Aorta (tissue), 5 donors: ENCODE measurements around the gene BLTP3A. TPM values are rescaled to one million over a fixed set of nuclear protein-coding genes. Genes with fewer than 3 reads are reported as not detected.
"Not testable (repeated sequence)": the region's sequence is repeated elsewhere in the genome, so short reads cannot be mapped to it uniquely, and the experiment has no call there.

Experiments
- ATAC-seq: fragments of 200-7000 bp; cut with Tn5 transposase; one replicate; pipeline ENCODE4 v1.9.1; 2022; ENCODE audit warnings: moderate library complexity; ENCODE audit not compliant: low FRiP score
- DNase-seq, 2 donors: peaks; one replicate each; pipeline ENCODE4 v3.0.0-alpha.2; 2020
- H3K27ac ChIP-seq, 2 donors: one replicate each; pipeline ENCODE4 v1.5.1; 2013; ENCODE audit warnings: low read length in 2 of 2, mild to moderate bottlenecking in 2 of 2, moderate library complexity in 2 of 2, control low read depth in 1 of 2, inconsistent platforms in 1 of 2, low read depth in 1 of 2
- H3K27me3 ChIP-seq, 2 donors: one replicate each; pipeline ENCODE4 v1.6.1; 2013; ENCODE audit warnings: control low read depth in 1 of 2, low read length in 1 of 2, mild to moderate bottlenecking in 1 of 2, moderate library complexity in 1 of 2; ENCODE audit not compliant: insufficient read depth in 2 of 2, control insufficient read depth in 1 of 2
- H3K36me3 ChIP-seq, 2 donors: one replicate each; pipeline ENCODE4 v1.6.1; 2013; ENCODE audit warnings: control low read depth in 1 of 2, low read length in 1 of 2, mild to moderate bottlenecking in 1 of 2; ENCODE audit not compliant: insufficient read depth in 2 of 2, control insufficient read depth in 1 of 2
- H3K4me1 ChIP-seq, 2 donors: one replicate each; pipeline ENCODE4 v1.6.1; 2013; ENCODE audit warnings: low read length in 2 of 2, control low read depth in 1 of 2, mild to moderate bottlenecking in 1 of 2, moderate library complexity in 1 of 2; ENCODE audit not compliant: insufficient read depth in 2 of 2, control insufficient read depth in 1 of 2
- H3K4me3 ChIP-seq, 2 donors: one replicate each; pipeline ENCODE4 v1.5.1; 2013; ENCODE audit warnings: low read length in 2 of 2, control low read depth in 1 of 2, mild to moderate bottlenecking in 1 of 2
- H3K9me3 ChIP-seq: one replicate; pipeline ENCODE4 v1.6.1; 2013; ENCODE audit warnings: mild to moderate bottlenecking, low read length; ENCODE audit not compliant: control insufficient read depth
- WGBS, 2 donors: extraction: QIAGEN DNeasy Blood & Tissue Kit; methylation state at CpG; one replicate each; pipeline ENCODE4 v1.1.7; 2013; 5-methylcytosine and 5-hydroxymethylcytosine counted together
- intact Hi-C, 2 donors: fragments of 100-400 bp; cut with DNase I; formaldehyde crosslinking; loops; one replicate each; pipeline versions ENCODE4 v1.14.2 to v1.15.0; 2022
- polyA plus RNA-seq, 2 donors: library from polyadenylated mRNA; stranded (reverse); fragments of 200-250 nt; gene quantifications; one replicate each; pipeline ENCODE4 v1.2.3, GENCODE V29; 2013
- total RNA-seq, 2 donors: library from RNA; stranded (reverse); fragmentation: NEBNext Ultra II Directional; extraction: Animal tissue kit (Norgen Biotek cat#: 25700); gene quantifications; one replicate each; pipeline ENCODE4 v1.2.1, GENCODE V29; 2021
- donor health status: healthy with polysubstance abuse.
- donor health status: Bipolar disorder and iron deficiency.
- donor health status: DM: no; HTN: no; CAD: no.
- donor health status: DM: no; HTN: no; CAD: no.
- donor health status: DM: yes; HTN: yes; CAD: no.

BLTP3A gene
- total and polyA plus RNA-seq, 4 donors: 1.1 to 12.0 (median 6.6) TPM

- Histone ChIP-seq H3K27ac (no peak overlapping the region), H3K4me3 (no peak overlapping the region), H3K4me1 (no peaks in the 10 kb centered on the region), H3K27me3 (no peaks in the 10 kb centered on the region), H3K9me3 (no peaks in the 10 kb centered on the region), H3K36me3 (no peaks in the 10 kb centered on the region)
- ATAC-seq (no peak), DNase-seq (no peak)
- intact Hi-C loops: no loop called here
- 95 to 97% methylated on average over 2 of the region's 2 CpGs for WGBS, 2 donors
These were observed 16.9 kb upstream of the BLTP3A start for GRCh38 chr6:34774967-34775366.

- H3K27ac ChIP-seq, H3K36me3 ChIP-seq, ATAC-seq, DNase-seq, intact Hi-C loops, H3K4me3 ChIP-seq, H3K9me3 ChIP-seq, H3K4me1 ChIP-seq, H3K27me3 ChIP-seq: not testable (repeated sequence)
- 86 to 92% methylated on average over 7 to 9 of the region's 9 CpGs for WGBS, 2 donors
These were observed 6.5 kb upstream of the BLTP3A start for GRCh38 chr6:34785375-34785774.

GRCh38 chr6:34787152-34787551, 4.7 kb upstream of the BLTP3A start:
- H3K4me1 ChIP-seq, H3K9me3 ChIP-seq, H3K27me3 ChIP-seq, ATAC-seq, H3K4me3 ChIP-seq, intact Hi-C loops, DNase-seq, H3K27ac ChIP-seq, H3K36me3 ChIP-seq: not testable (repeated sequence)
- 82 to 88% methylated on average over 2 of the region's 2 CpGs for WGBS, 2 donors

- no peak for ATAC-seq
- Histone ChIP-seq H3K36me3 (no peaks in the 10 kb centered on the region), H3K27ac (no peak overlapping the region), H3K27me3 (no peaks in the 10 kb centered on the region), H3K4me3 (no peak overlapping the region), H3K9me3 (no peaks in the 10 kb centered on the region), H3K4me1 (no peaks in the 10 kb centered on the region)
- 97 to 98% methylated on average over 5 of the region's 5 CpGs for WGBS, 2 donors
- intact Hi-C loops: no loop called here
- DNase-seq: no peak
These were observed 3.8 kb upstream of the BLTP3A start for GRCh38 chr6:34788111-34788510.

- intact Hi-C loops: no loop called here
These were observed 651 bp upstream of the BLTP3A start for GRCh38 chr6:34791164-34791700.

GRCh38 chr6:34792605-34793500, 970 bp downstream of the BLTP3A start:
- ATAC-seq (peak; percentile 30), DNase-seq (peak in 1 of 2 donors; percentile 54)
- Histone ChIP-seq H3K4me1 (no peaks in the 10 kb centered on the region), H3K4me3 (peak overlapping the region; percentile 80 to 91), H3K9me3 (no peaks in the 10 kb centered on the region), H3K27me3 (no peaks in the 10 kb centered on the region), H3K36me3 (no peaks in the 10 kb centered on the region), H3K27ac (peak overlapping the region; percentile 32 to 94)
- intact Hi-C loops: no loop called here
- WGBS, 2 donors: 7 to 9% methylated on average over 20 of the region's 20 CpGs

More at GRCh38 chr6:34791164-34791700, 651 bp upstream of the BLTP3A start:
- Histone ChIP-seq H3K27ac (peak overlapping the region in 1 of 2 donors; percentile 72), H3K4me1 (no peaks in the 10 kb centered on the region), H3K9me3 (no peaks in the 10 kb centered on the region), H3K4me3 (peak overlapping the region; percentile 80 to 91), H3K27me3 (no peaks in the 10 kb centered on the region), H3K36me3 (no peaks in the 10 kb centered on the region)
- WGBS, 2 donors: 4% methylated on average over 19 of the region's 19 CpGs
- ATAC-seq (peak; percentile 72), DNase-seq (peak; percentile 60 to 85)

GRCh38 chr6:34793877-34794276, 2.0 kb downstream of the BLTP3A start:
- ATAC-seq: no peak
- Histone ChIP-seq H3K27ac (no peak overlapping the region), H3K4me3 (no peak overlapping the region), H3K9me3 (no peaks in the 10 kb centered on the region), H3K36me3 (no peaks in the 10 kb centered on the region), H3K4me1 (no peaks in the 10 kb centered on the region), H3K27me3 (no peaks in the 10 kb centered on the region)
- intact Hi-C loops: no loop called here
- 95 to 96% methylated on average over 6 of the region's 6 CpGs for WGBS, 2 donors
- no peak for DNase-seq

- 37 to 42% methylated on average over 2 of the region's 2 CpGs for WGBS, 2 donors
- no peaks in the 10 kb centered on the region for H3K27me3 ChIP-seq
- DNase-seq (no peak), ATAC-seq (no peak)
- H3K9me3 ChIP-seq: no peaks in the 10 kb centered on the region
- H3K36me3 ChIP-seq: no peaks in the 10 kb centered on the region
- H3K4me1 ChIP-seq: no peaks in the 10 kb centered on the region
- no peak overlapping the region for H3K27ac ChIP-seq
- H3K4me3 ChIP-seq: no peak overlapping the region
- intact Hi-C loops: no loop called here
These were observed 4.0 kb downstream of the BLTP3A start for GRCh38 chr6:34795836-34796425.
